ENCODE data around the gene SMR3B.

The SMR3B gene

GRCh38 chr4:70359115-70359661 is 23.7 kb upstream of the SMR3B start:
- no peak for DNase-seq
- Histone ChIP-seq H3K27me3 (replicated peaks) (no peaks in the 10 kb centered on the region), H3K4me3 (ENCODE audit: low read depth, low read length) (no peak overlapping the region), H3K27ac (no peak overlapping the region), H3K36me3 (replicated peaks) (no peaks in the 10 kb centered on the region)
- in situ Hi-C loops (cut with HindIII; ENCODE audit: low pct_ligation_motif_present, low sequenced_read_pairs): no loop called here
- no peak for TF ChIP-seq CTCF (IDR thresholded peaks at IDR 0.05; ENCODE audit: low read depth, low read length, missing control alignments)

- no peaks in the 10 kb centered on the region for H3K36me3 ChIP-seq (replicated peaks)
- H3K27me3 ChIP-seq (replicated peaks): no peaks in the 10 kb centered on the region
- no peak for DNase-seq
- no peak for TF ChIP-seq CTCF (IDR thresholded peaks at IDR 0.05; ENCODE audit: low read depth, low read length, missing control alignments)
- no peak within 1 kb of the TSS for H3K4me3 ChIP-seq (ENCODE audit: low read depth, low read length)
- no peak within 1 kb of the TSS for H3K27ac ChIP-seq
- in situ Hi-C loops (cut with HindIII; ENCODE audit: low pct_ligation_motif_present, low sequenced_read_pairs): no loop called here
Measured at GRCh38 chr4:70360460-70360859, 22.5 kb upstream of the SMR3B start, which contains the start of gene SMR3A. Gene SMR3A (plus strand): TSS chr4:70360760. CDS start chr4:70362116, 1,356 bp downstream.

GRCh38 chr4:70364002-70364401 is 18.9 kb upstream of the SMR3B start:
- no peak overlapping the region for H3K4me3 ChIP-seq (ENCODE audit: low read depth, low read length)
- no peak for TF ChIP-seq CTCF (IDR thresholded peaks at IDR 0.05; ENCODE audit: low read depth, low read length, missing control alignments)
- no peaks in the 10 kb centered on the region for H3K27me3 ChIP-seq (replicated peaks)
- H3K36me3 ChIP-seq (replicated peaks): no peaks in the 10 kb centered on the region
- no peak for DNase-seq
- H3K27ac ChIP-seq: no peak overlapping the region
- in situ Hi-C loops (cut with HindIII; ENCODE audit: low pct_ligation_motif_present, low sequenced_read_pairs): no loop called here

GRCh38 chr4:70365479-70365878 is 17.5 kb upstream of the SMR3B start:
- no peak overlapping the region for H3K4me3 ChIP-seq (ENCODE audit: low read depth, low read length)
- no peak for TF ChIP-seq CTCF (IDR thresholded peaks at IDR 0.05; ENCODE audit: low read depth, low read length, missing control alignments)
- no peaks in the 10 kb centered on the region for H3K36me3 ChIP-seq (replicated peaks)
- DNase-seq: no peak
- H3K27me3 ChIP-seq (replicated peaks): no peaks in the 10 kb centered on the region
- no peak overlapping the region for H3K27ac ChIP-seq
- in situ Hi-C loops (cut with HindIII; ENCODE audit: low pct_ligation_motif_present, low sequenced_read_pairs): no loop called here

- TF ChIP-seq CTCF (IDR thresholded peaks at IDR 0.05; ENCODE audit: low read depth, low read length, missing control alignments): no peak
- in situ Hi-C loops (cut with HindIII; ENCODE audit: low pct_ligation_motif_present, low sequenced_read_pairs): no loop called here
- no peak for DNase-seq
- no peaks in the 10 kb centered on the region for H3K27me3 ChIP-seq (replicated peaks)
- H3K36me3 ChIP-seq (replicated peaks): no peaks in the 10 kb centered on the region
- no peak overlapping the region for H3K4me3 ChIP-seq (ENCODE audit: low read depth, low read length)
- H3K27ac ChIP-seq: no peak overlapping the region
Measured at GRCh38 chr4:70367813-70368212, 15.1 kb upstream of the SMR3B start.

GRCh38 chr4:70371987-70372386 is 10.9 kb upstream of the SMR3B start:
- no peak for DNase-seq
- no peaks in the 10 kb centered on the region for H3K27me3 ChIP-seq (replicated peaks)
- H3K4me3 ChIP-seq (ENCODE audit: low read depth, low read length): no peak overlapping the region
- H3K27ac ChIP-seq: no peak overlapping the region
- no peak for TF ChIP-seq CTCF (IDR thresholded peaks at IDR 0.05; ENCODE audit: low read depth, low read length, missing control alignments)
- in situ Hi-C loops (cut with HindIII; ENCODE audit: low pct_ligation_motif_present, low sequenced_read_pairs): no loop called here
- H3K36me3 ChIP-seq (replicated peaks): no peaks in the 10 kb centered on the region
